HL-60 (cell line): Measurements from ENCODE around the gene ERH.
A peak's percentile ranks its signal among the peaks of the same experiment; 100 is the strongest.
"Not testable (repeated sequence)": the region's sequence is repeated elsewhere in the genome, so short reads cannot be mapped to it uniquely, and the experiment has no call there.

Experiments used
- DNase-seq, 2 experiments: peaks; one replicate each; pipeline ENCODE4 v3.0.0-alpha.2; 2010 to 2020; ENCODE audit warnings: low read depth in 1 of 2, low spot score in 1 of 2
- H3K27ac ChIP-seq: fragments of 250-450 bp; sonication (Bioruptor Pico); replicated peaks from 2 replicates; pipeline ENCODE4 v1.5.1; 2020; ENCODE audit warnings: mild to moderate bottlenecking, moderate library complexity
- H3K27me3 ChIP-seq: fragments of 250-450 bp; sonication (Bioruptor Pico); 2 replicates; pipeline ENCODE4 v1.5.1; 2021; ENCODE audit warnings: mild to moderate bottlenecking, moderate library complexity; ENCODE audit not compliant: insufficient read depth, poor library complexity, severe bottlenecking
- H3K4me3 ChIP-seq: replicated peaks from 2 replicates; pipeline ENCODE4 v1.5.1; 2011; ENCODE audit warnings: mild to moderate bottlenecking, control low read depth, low read length; ENCODE audit not compliant: insufficient read depth
- GABPA ChIP-seq: IDR thresholded peaks from 2 replicates; pipeline ENCODE4 v1.6.1; 2012; ENCODE audit warnings: low read depth
- POLR2AphosphoS5 ChIP-seq: IDR thresholded peaks from 2 replicates; pipeline ENCODE4 v1.6.1; 2012; ENCODE audit warnings: low read depth
- SPI1 ChIP-seq: IDR thresholded peaks from 2 replicates; pipeline ENCODE4 v1.6.1; 2012; ENCODE audit warnings: low read depth, mild to moderate bottlenecking, borderline replicate concordance
- TF ChIP-seq, protein P1 (sequence below): IDR thresholded peaks from one replicate; pipeline ENCODE4 v1.5.1; 2011; ENCODE audit warnings: low read length, control low read depth, inconsistent platforms; ENCODE audit not compliant: insufficient read depth
- TF ChIP-seq, protein P2 (sequence below): IDR thresholded peaks from 2 replicates; pipeline ENCODE4 v1.6.1; 2012; ENCODE audit warnings: low read depth; ENCODE audit not compliant: insufficient replicate concordance

ERH gene

DNA sequence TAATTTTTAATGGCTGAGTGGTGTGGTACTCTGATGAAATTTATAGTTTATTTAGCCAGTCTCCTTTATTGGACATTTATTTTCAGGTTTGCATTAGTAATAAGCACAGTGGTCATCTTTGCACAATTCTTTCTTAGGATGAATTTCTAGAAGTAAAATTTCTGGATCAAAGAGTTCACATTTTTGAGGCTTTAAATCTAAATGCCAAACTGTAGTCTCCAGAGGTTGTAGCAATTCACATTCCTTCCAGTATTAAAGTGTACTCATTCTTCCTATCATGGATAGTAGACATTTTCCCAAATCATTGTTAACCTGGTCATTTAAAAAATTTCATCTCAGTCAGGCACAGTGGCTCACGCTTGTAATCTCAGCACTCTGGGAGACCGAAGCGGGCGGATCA, 25.2 kb upstream of the ERH start:
- no peak for DNase-seq
- Histone ChIP-seq H3K27ac (no peak overlapping the region), H3K4me3 (no peak overlapping the region), H3K27me3 (no peaks in the 10 kb centered on the region)
- TF ChIP-seq, protein P1, sequence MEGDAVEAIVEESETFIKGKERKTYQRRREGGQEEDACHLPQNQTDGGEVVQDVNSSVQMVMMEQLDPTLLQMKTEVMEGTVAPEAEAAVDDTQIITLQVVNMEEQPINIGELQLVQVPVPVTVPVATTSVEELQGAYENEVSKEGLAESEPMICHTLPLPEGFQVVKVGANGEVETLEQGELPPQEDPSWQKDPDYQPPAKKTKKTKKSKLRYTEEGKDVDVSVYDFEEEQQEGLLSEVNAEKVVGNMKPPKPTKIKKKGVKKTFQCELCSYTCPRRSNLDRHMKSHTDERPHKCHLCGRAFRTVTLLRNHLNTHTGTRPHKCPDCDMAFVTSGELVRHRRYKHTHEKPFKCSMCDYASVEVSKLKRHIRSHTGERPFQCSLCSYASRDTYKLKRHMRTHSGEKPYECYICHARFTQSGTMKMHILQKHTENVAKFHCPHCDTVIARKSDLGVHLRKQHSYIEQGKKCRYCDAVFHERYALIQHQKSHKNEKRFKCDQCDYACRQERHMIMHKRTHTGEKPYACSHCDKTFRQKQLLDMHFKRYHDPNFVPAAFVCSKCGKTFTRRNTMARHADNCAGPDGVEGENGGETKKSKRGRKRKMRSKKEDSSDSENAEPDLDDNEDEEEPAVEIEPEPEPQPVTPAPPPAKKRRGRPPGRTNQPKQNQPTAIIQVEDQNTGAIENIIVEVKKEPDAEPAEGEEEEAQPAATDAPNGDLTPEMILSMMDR, result no peak
- TF ChIP-seq GABPA, result no peak
- TF ChIP-seq POLR2AphosphoS5, result no peak
- TF ChIP-seq, protein P2, sequence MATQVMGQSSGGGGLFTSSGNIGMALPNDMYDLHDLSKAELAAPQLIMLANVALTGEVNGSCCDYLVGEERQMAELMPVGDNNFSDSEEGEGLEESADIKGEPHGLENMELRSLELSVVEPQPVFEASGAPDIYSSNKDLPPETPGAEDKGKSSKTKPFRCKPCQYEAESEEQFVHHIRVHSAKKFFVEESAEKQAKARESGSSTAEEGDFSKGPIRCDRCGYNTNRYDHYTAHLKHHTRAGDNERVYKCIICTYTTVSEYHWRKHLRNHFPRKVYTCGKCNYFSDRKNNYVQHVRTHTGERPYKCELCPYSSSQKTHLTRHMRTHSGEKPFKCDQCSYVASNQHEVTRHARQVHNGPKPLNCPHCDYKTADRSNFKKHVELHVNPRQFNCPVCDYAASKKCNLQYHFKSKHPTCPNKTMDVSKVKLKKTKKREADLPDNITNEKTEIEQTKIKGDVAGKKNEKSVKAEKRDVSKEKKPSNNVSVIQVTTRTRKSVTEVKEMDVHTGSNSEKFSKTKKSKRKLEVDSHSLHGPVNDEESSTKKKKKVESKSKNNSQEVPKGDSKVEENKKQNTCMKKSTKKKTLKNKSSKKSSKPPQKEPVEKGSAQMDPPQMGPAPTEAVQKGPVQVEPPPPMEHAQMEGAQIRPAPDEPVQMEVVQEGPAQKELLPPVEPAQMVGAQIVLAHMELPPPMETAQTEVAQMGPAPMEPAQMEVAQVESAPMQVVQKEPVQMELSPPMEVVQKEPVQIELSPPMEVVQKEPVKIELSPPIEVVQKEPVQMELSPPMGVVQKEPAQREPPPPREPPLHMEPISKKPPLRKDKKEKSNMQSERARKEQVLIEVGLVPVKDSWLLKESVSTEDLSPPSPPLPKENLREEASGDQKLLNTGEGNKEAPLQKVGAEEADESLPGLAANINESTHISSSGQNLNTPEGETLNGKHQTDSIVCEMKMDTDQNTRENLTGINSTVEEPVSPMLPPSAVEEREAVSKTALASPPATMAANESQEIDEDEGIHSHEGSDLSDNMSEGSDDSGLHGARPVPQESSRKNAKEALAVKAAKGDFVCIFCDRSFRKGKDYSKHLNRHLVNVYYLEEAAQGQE, result no peak
- TF ChIP-seq SPI1, result no peak

DNA sequence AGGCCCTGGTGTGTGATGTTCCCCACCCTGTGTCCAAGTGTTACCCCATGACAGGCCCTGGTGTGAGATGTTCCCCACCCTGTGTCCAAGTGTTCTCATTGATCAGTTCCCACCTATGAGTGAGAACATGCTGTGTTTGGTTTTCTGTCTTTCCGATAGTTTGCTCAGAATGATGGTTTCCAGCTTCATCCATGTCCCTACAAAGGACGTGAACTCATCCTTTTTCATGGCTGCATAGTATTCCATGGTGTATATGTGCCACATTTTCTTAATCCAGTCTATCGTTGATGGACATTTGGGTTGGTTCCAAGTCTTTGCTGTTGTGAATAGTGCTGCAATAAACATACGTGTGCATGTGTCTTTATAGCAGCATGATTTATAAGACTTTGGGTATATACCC, 18.0 kb upstream of the ERH start:
- H3K27me3 ChIP-seq, DNase-seq, H3K4me3 ChIP-seq, H3K27ac ChIP-seq: not testable (repeated sequence)

DNA sequence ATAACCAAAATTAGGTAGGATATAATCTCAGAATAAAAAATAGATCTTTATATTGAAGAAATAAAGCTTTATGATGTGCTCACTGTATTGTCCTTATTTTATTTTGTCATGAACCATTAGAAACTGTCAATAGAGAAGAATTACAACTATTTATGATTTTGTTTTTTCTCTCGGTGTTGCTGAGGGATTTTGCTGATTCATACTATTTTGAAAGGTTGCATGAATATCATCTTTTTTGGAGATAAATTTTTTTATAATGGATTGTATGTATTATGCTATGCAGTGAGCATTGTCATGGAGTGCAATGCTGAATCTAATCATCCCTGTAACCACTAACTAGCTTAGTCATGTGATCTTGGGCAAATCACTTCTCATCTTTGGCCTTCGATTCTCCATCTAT, 15.4 kb upstream of the ERH start:
- no peak overlapping the region for H3K27ac ChIP-seq
- H3K27me3 ChIP-seq, result no peaks in the 10 kb centered on the region
- no peak for DNase-seq
- TF ChIP-seq SPI1 (no peak), GABPA (no peak), POLR2AphosphoS5 (no peak)
- TF ChIP-seq, protein P1, result no peak
- TF ChIP-seq, protein P2, result no peak
- H3K4me3 ChIP-seq, result no peak overlapping the region

DNA sequence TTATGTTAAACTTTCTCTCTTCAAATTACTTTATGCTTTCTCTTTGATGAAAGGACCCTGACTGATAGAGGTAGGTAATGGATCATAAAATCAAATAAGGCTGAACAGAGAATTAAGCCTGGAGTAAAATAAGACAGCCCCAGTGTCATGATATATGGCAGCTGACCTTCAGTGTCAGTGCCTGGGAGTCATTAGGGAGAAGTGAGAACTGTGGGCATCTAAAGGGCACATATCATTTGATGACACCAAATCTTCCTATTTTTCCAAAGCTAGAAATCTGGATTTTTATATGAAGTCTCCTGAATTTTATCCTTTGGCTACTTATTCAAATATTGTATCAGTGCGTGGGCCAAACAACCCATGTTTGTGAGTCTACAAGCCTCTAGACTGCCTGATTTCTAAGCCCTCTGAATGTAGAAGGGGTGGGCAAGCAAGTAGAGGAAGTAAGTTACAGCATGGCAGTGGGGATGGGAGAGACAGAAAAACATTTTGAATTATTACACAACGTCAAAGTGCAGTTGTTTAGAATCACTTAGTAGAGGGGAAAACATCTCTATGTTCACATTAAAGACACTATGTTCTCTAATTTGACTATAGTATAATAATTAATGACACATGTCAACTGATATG, 10.3 kb upstream of the ERH start:
- DNase-seq, result peak in 1 of 2 experiments; percentile 2
- Histone ChIP-seq H3K27ac (no peak overlapping the region), H3K27me3 (no peaks in the 10 kb centered on the region), H3K4me3 (no peak overlapping the region)
- TF ChIP-seq, protein P1, result no peak
- TF ChIP-seq GABPA (no peak), SPI1 (no peak), POLR2AphosphoS5 (no peak)
- TF ChIP-seq, protein P2, result no peak
